OCI-LY7 (cell line): ENCODE results near the gene HLCS. TPM values are rescaled to one million over a fixed set of nuclear protein-coding genes. Genes with fewer than 3 reads are reported as not detected.

Experiments
- BruUV-seq: library from RNA; stranded (reverse); fragments of 400-500 nt; replicated peaks from 2 replicates; lab custom pipeline; 2021; lab: Mats Ljungman, UMichigan
- CTCF ChIA-PET: fragments of 300-600 bp; sonication (Branson Sonifier 250); formaldehyde crosslinking; loops from one replicate; lab custom pipeline; 2022; ENCODE audit warnings: antibody characterized with exemption; ENCODE audit not compliant: unreplicated experiment; lab: Charles Lee
- POLR2A ChIA-PET: fragments of 300-600 bp; sonication (Branson Sonifier 250); formaldehyde crosslinking; loops from one replicate; lab custom pipeline; 2022; ENCODE audit warnings: antibody characterized with exemption; lab: Charles Lee
- DNase-seq: peaks from one replicate; pipeline ENCODE4 v3.0.0-alpha.2; 2015; ENCODE audit warnings: low spot score
- H2AFZ ChIP-seq: fragments of 200-600 bp; sonication (generic), shearing (Covaris generic); 2 replicates; pipeline ENCODE4 v1.6.1; 2014; ENCODE audit warnings: mild to moderate bottlenecking, antibody characterized with exemption, low read length, moderate library complexity
- H3K27ac ChIP-seq: fragments of 200-600 bp; sonication (generic); 2 replicates; pipeline ENCODE4 v1.5.1; 2014; ENCODE audit warnings: mixed run types, low read depth, mild to moderate bottlenecking, moderate library complexity, low read length, inconsistent platforms; ENCODE audit not compliant: poor library complexity, severe bottlenecking
- H3K36me3 ChIP-seq: fragments of 200-600 bp; sonication (generic); 2 replicates; pipeline ENCODE4 v1.6.1; 2014; ENCODE audit warnings: mild to moderate bottlenecking, antibody characterized with exemption, low read length, moderate library complexity, mixed read lengths; ENCODE audit not compliant: insufficient read depth
- H3K4me1 ChIP-seq: fragments of 200-600 bp; sonication (generic); 2 replicates; pipeline ENCODE4 v1.5.1; 2014; ENCODE audit warnings: mild to moderate bottlenecking, low read length; ENCODE audit not compliant: insufficient read depth, poor library complexity, severe bottlenecking
- H3K4me2 ChIP-seq: fragments of 200-600 bp; sonication (generic); 2 replicates; pipeline ENCODE4 v1.6.1; 2014; ENCODE audit warnings: mild to moderate bottlenecking, low read length
- H3K4me3 ChIP-seq: fragments of 200-600 bp; sonication (generic); 2 replicates; pipeline ENCODE4 v1.5.1; 2014; ENCODE audit warnings: mild to moderate bottlenecking, low read depth, low read length; ENCODE audit not compliant: poor library complexity, severe bottlenecking
- H3K79me2 ChIP-seq: fragments of 200-600 bp; sonication (generic); 2 replicates; pipeline ENCODE4 v1.6.1; 2016; ENCODE audit warnings: low read depth, mild to moderate bottlenecking, low read length, moderate library complexity, mixed read lengths; ENCODE audit not compliant: insufficient read depth
- H3K9me2 ChIP-seq: fragments of 200-600 bp; sonication (generic); 2 replicates; pipeline ENCODE4 v1.6.1; 2016; ENCODE audit warnings: mild to moderate bottlenecking, low read length, mixed read lengths; ENCODE audit not compliant: insufficient read depth
- H3K9me3 ChIP-seq: fragments of 200-600 bp; sonication (generic); 2 replicates; pipeline ENCODE4 v1.6.1; 2014; ENCODE audit warnings: mild to moderate bottlenecking, mixed run types, low read length, mixed read lengths
- H4K20me1 ChIP-seq: fragments of 200-600 bp; sonication (generic); 2 replicates; pipeline ENCODE4 v1.6.1; 2014; ENCODE audit warnings: mild to moderate bottlenecking, antibody characterized with exemption, low read length, moderate library complexity, mixed read lengths; ENCODE audit not compliant: insufficient read depth
- CTCF ChIP-seq: fragments of 200-600 bp; sonication (generic); conservative IDR thresholded peaks from 2 replicates; pipeline ENCODE4 v1.5.1; 2014; ENCODE audit warnings: mild to moderate bottlenecking, antibody characterized with exemption, low read length, moderate library complexity, mixed read lengths
- EZH2phosphoT487 ChIP-seq: fragments of 200-600 bp; sonication (generic); IDR thresholded peaks from 2 replicates; pipeline ENCODE4 v1.6.1; 2018; ENCODE audit warnings: low read depth, borderline replicate concordance, mild to moderate bottlenecking, mixed run types, antibody characterized with exemption, low read length, moderate library complexity, mixed read lengths
- intact Hi-C: fragments of 100-400 bp; cut with micrococcal nuclease; formaldehyde crosslinking; loops from one replicate; pipeline ENCODE4 v1.10.0; 2022; ENCODE audit not compliant: unreplicated experiment
- total RNA-seq, 2 experiments: library from RNA; depleted of rRNA in 1 of 2; stranded (reverse); fragments of >200 nt in 1 of 2; shearing (Covaris generic) in 1 of 2; gene quantifications; 2 replicates each; pipeline ENCODE4 v1.2.3, GENCODE V29; 2014 to 2022

The HLCS gene
- total RNA-seq, 2 experiments from 2014 or later, result 12.0 to 20.9 TPM

- H3K9me3 ChIP-seq, result no peaks in the 10 kb centered on the region
- H3K4me2 ChIP-seq, result no peak overlapping the region
- H2AFZ ChIP-seq, result no peak overlapping the region
- H3K9me2 ChIP-seq, result no peaks in the 10 kb centered on the region
- intact Hi-C loops, result no loop called here
- DNase-seq, result no peak
- no peaks in the 10 kb centered on the region for H3K36me3 ChIP-seq
- no TSS peak for BruUV-seq
- peaks cover 8% of the 10 kb centered on the region for H3K4me1 ChIP-seq
- no peaks in the 10 kb centered on the region for H3K79me2 ChIP-seq
- CTCF ChIA-PET, result no interaction called here
- H4K20me1 ChIP-seq, result no peaks in the 10 kb centered on the region
- H3K4me3 ChIP-seq, result no peak overlapping the region
- no peak overlapping the region for H3K27ac ChIP-seq
- TF ChIP-seq EZH2phosphoT487 (no peak), CTCF (no peak)
- POLR2A ChIA-PET, result interaction anchor here (0.6 to 0.7 kb wide), 4 partner anchors 13 to 313 kb away, joined by 3 to 4 read pairs (median 3); no protein-coding TSS in a partner anchor
These were observed 14.0 kb upstream of the HLCS start for GRCh38 chr21:36980280-36981048.

DNA sequence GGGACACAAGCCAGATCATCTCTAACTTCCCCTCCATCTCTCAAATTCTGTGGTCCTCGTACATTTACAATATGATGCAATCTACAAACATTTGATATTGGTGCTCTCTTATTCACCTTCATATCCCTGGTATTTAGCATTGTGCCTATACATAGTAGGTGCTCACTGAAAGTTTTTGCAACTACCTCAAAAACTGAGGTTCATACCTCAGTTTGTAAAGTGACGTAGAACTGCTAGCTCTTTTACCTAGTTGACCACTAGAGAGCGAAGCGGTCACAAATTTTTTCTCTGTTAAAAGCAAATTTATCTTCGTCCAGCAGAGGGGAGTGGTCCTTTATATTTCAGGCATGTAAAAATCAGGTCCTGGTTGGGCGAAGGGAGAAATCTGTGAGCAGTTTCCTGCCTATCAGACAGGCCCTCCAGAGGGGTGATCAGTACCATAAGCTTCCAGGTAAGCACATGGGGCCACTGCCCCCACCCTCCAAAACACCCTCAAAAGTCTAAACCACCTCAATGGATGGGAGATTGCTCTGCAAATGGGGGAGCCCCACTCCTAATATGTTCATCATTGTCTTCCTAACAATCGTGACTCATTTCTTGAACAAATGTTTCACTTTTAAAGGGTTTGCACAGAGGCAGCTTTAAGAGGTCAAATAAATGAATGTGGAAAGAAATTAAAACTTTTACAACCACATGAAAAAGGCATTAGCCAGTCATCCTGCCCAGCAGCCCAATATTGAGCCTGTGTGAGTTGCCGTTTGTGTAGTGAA, 10.6 kb upstream of the HLCS start:
- no peaks in the 10 kb centered on the region for H4K20me1 ChIP-seq
- POLR2A ChIA-PET, result interaction anchor here (0.8 to 2.1 kb wide), 5 partner anchors 10 to 282 kb away, joined by 3 to 14 read pairs (median 4); no protein-coding TSS in a partner anchor
- no peak overlapping the region for H3K27ac ChIP-seq
- H3K9me3 ChIP-seq, result no peaks in the 10 kb centered on the region
- peak overlapping the region; percentile 85 for H2AFZ ChIP-seq
- intact Hi-C loops, result loop anchor here (1.0 to 5.0 kb wide), 2 partner anchors 13 to 290 kb away; partner anchors contain the start of gene VPS26C
- CTCF ChIA-PET, result interaction anchor here (0.5 to 1.6 kb wide), 2 partner anchors 14 to 89 kb away, joined by 3 to 6 read pairs; no protein-coding TSS in a partner anchor
- H3K79me2 ChIP-seq, result no peaks in the 10 kb centered on the region
- H3K4me3 ChIP-seq, result peak overlapping the region; percentile 10
- no peaks in the 10 kb centered on the region for H3K36me3 ChIP-seq
- no peaks in the 10 kb centered on the region for H3K9me2 ChIP-seq
- DNase-seq, result peak; percentile 87
- TF ChIP-seq CTCF (peak; percentile 97), EZH2phosphoT487 (no peak)
- H3K4me2 ChIP-seq, result peak overlapping the region; percentile 34
- BruUV-seq, result no TSS peak
- peaks cover 8% of the 10 kb centered on the region for H3K4me1 ChIP-seq
